HG03565 (cell line): Measurements from ENCODE around the gene ERVFRD-1.

ENCODE experiments used
- ATAC-seq: cut with Tn5 transposase; IDR thresholded peaks from one replicate; pipeline ENCODE4 v1.9.1; 2021; ENCODE audit warnings: mild to moderate bottlenecking, moderate library complexity; ENCODE audit not compliant: unreplicated experiment

Gene ERVFRD-1

DNA sequence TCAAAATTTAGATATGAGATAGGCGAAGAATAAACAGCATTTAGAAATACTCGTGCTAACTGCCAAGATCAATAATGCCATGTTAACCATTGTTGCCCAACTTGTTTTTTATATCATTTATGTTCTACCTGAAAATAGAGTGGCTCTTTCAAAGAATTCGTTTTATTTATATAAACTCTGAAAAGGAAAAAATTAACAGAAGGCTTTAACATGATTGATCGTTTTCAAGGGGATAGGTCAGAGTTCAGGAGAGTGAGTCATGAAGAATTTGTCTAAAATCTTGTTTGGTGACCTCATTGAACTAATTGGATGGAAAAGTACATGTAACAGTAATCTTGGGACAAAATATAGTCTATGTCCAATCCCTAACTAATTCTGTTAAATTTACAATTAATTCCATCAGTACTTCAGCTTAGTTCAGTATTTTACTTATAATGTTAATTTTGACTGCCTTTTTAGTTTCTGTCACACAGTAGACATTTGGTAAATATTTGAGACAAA, 56.3 kb downstream of the ERVFRD-1 start:
- no peak for ATAC-seq

DNA sequence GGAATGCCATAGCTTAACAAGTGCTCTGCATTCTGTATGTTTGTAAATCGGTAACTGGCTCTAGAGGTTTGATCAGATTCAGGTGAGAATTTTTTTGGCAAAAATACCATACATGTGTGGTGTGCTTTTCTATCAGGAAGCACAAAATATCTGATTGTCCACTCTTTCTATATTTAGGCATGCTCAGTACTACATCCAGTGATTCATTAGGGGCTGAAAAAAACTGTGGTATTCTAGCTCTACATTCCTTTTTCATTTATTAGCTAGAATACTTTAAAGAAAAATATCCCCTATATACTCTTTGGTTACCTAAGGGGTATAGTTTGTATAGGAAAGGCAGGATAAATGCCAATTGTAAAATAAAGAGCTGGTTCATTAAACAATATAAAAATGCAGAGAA, 56.8 kb downstream of the ERVFRD-1 start:
- no peak for ATAC-seq

DNA sequence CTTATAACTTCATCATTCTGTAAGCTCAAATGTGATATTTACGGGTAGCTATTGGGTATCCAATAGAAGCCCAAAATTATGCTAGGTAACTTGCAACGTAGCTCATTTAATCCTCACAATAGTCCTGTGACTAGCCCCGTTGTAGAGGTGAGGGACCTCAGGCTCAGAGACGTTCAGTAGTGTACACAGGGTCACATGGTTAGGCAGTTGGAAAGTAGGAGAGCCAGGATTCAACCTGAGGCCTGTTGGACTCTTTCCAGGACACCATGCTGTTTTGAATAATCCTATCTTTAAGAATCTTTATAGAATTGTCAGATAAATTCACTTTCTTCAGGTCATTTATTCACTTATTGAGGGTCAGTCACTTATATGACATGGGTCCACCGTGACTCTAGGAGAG, 58.2 kb downstream of the ERVFRD-1 start:
- no peak for ATAC-seq
